GM15510 (cell line): Measurements from ENCODE around the gene IL22RA2.

Experiments used
- POLR2A ChIP-seq: IDR thresholded peaks from 3 replicates; pipeline ENCODE4 v1.6.1; 2011; ENCODE audit warnings: borderline replicate concordance; ENCODE audit not compliant: insufficient read length; ENCODE audit errors: extremely low read depth

IL22RA2 gene

DNA sequence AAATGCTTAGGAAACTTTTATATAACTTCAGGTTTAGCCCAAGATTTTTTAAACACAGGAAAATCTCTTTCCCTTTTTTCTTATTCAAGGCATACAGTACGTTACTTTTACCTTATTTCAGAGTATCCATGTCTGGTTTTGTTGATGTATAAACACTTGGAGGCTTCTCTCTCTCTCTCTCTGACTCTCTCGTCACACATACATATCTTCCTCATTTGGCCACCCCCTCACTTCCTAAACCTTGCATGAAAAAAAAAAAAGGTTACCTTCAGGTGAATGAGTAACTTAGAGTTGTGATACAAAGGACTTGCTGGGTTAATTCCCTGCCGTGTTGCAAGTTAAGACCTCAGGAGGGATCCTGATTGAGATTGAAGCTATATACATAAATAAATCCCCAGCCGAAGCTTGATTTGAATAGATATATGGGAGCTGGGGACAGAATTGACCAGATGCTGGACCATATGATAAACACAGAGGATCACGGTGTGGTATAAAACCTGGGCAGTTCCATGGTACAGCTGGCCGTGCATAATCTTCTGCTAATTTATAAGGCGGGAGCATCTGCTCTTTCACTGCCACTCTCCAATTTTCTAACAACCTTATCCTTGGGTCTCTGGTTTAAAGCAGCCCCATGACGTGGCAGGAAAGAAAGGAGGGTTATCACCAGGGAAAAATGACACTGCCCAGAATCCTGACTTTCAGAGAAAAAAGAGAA lies 73.6 kb downstream of the IL22RA2 start:
- no peak for TF ChIP-seq POLR2A

DNA sequence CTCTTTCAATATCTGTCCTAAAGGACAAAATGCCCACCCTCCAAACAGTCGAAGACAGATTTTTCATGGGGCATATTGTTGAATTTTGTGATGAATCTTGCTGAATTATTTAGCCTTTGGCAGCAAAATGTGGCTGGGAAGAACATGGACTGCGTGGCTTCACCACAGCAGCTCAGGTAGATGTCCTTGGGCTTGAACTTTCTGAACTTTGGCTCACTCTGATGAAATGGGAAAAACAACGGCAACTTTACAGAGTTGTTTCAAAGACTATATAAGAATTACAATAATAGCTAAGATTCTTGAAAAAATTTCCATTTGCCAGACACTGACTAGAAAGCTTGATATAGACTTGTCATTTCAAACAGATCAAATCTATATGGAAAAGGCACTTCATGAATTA lies 75.9 kb downstream of the IL22RA2 start:
- TF ChIP-seq POLR2A = no peak

DNA sequence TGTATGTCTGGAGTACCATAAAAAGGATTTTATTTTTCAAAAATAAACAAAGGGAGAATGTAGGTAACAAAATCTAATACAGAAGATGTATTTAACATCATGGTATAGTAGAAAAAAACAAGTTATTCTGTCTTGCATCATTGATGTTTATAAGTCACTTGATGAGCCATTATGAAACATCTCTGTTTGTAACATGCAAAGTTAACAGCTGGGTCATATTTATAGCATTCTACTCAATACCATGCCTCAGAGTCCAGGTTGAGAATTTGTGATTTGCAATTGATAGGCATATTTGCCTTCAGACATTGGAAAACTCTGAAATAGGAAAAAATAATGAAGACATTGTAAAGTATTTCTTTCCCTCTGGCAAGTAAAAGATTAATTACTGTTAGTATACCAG lies 76.4 kb downstream of the IL22RA2 start:
- no peak for TF ChIP-seq POLR2A

DNA sequence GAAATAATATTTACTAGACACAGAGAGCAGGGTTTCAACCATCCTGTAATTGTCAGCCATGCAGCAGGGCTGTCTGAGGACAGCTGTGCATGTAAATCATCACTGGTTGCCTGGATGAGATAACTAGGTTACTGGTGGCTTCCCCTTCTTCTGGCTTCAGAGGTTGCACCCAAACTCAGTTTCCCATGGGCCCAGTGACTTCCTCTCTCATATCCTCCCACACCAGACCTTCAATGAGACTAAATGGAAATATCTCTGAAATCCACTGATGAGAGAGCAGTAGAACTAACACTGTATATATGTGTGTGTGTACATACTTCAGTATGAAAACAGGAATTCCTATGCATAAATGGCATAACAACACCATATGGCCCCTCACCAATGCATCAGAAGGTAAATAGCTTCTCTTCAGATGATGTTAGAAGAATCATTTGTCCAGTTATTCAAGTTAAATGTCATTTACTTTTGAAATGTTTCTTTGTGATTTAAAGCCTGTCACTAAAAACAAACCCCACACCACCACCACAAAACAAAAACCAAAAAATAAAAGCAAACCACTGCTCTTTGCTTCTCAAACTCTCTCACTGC lies 77.7 kb downstream of the IL22RA2 start:
- TF ChIP-seq POLR2A = no peak

DNA sequence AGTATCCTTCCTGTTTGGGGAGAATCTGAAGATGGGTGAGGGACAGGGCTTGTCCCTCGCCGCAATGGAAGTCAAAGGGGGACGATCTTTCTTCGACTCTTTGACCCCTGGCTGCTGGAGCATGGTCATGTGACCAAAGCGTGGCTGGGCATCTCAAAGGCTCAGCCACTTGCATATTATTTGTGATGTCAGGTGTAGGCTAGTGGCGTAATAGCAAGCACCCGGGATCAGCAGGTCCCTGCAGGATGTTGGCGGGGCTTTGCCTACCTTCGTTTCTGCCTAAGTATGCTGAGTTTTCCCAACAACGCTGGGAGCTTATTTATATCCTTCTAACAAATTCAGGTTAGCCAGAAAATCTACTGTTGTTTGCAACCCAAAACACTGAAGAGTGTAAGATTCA lies 78.4 kb downstream of the IL22RA2 start:
- no peak for TF ChIP-seq POLR2A

DNA sequence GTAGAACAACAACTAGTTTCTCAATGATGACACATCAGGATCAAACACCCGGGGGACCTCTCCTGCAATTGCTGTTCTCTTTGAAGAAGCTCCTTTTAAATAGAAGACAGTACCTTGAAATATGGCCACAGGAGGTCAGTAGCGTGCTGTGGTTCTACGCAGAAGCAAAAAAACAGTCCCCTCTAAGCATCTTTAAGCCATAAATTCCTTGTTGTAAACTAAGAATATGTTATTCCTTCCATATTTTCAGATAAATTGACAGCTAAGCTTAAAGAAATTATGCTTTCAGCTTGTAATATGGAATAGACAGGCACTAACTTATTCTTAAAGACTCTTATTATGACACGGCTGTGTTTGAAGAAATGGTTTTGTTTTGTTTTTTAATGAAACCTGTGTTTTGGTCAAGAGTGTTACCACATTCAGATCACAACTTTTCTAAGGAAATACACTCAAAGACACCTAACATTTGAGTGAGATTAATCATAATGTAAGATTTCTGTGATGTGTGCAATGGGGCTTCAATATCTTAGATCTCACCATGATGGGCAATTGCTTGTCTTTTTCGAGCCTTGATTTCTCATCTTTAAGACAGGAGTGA lies 78.9 kb downstream of the IL22RA2 start:
- no peak for TF ChIP-seq POLR2A
